Measurements from ENCODE around the gene TLR10.

- TF ChIP-seq CTCF (IDR thresholded peaks at IDR 0.05; ENCODE audit: poor library complexity, severe bottlenecking) (no peak), EZH2 (IDR thresholded peaks at IDR 0.05; ENCODE audit: borderline replicate concordance, insufficient read depth, low read length, poor library complexity, severe bottlenecking) (no peak), RAD21 (conservative IDR thresholded peaks at IDR 0.05) (no peak), POLR2AphosphoS5 (IDR thresholded peaks at IDR 0.05) (no peak)
Observed at GRCh38 chr4:38814386-38814785, 31.6 kb upstream of the TLR10 start.

All from neural cell (in vitro differentiated cells).